ENCODE results near the gene KRT82. TPM values are rescaled to one million over a fixed set of nuclear protein-coding genes. Genes with fewer than 3 reads are reported as not detected.

KRT82 gene
- total RNA-seq, 1 donor from 2014 or later = not detected

- intact Hi-C loops (cut with micrococcal nuclease) = no loop called here
Measured at GRCh38 chr12:52387859-52388258, 18.3 kb downstream of the KRT82 start.

- intact Hi-C loops (cut with micrococcal nuclease) = no loop called here
Measured at GRCh38 chr12:52385226-52385702, 20.9 kb downstream of the KRT82 start, which contains the start of gene KRT84. KRT84 (minus strand) TSS chr12:52385652; CDS start chr12:52385585, 67 bp downstream.

DNA sequence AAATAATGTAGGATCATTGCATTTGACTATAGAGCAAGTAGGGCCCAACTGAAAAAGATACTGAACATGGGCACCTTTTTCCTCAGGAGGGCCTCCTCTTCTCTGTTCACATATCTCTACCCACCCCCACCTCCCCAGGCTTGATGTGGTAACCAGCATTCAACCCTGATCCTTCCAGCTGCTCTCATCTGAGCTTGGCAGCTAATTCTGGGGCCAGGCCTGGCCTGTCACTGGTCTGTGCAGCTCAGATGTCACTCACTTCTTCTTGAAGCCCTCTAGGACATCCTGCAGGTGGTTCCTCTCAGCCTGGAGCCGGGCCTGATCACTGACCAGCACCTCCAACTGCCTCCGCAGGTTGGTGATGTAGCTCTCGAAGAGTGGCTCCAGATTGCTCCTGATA, 22.8 kb downstream of the KRT82 start:
- intact Hi-C loops (cut with micrococcal nuclease) = no loop called here

- intact Hi-C loops (cut with micrococcal nuclease) = no loop called here
Measured at GRCh38 chr12:52382854-52383253, 23.3 kb downstream of the KRT82 start.

DNA sequence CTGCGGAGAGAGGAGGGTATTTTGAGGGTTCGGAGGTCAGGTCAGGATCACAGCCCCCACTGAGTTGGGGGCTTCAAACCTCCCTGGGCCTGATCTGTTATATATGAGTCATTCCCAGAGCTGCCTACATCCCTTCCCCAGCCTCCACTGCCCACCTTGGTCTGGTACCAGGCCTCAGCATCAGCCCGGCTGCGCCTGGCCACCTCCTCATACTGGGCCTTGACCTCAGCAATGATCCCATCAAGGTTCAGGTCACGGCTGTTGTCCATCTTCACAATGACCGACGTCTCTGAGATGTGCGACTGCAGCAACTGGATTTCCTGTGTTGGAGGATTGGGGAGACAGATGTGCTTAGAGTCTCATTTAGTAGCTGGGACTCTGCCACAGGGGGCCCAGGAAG, 24.9 kb downstream of the KRT82 start:
- intact Hi-C loops (cut with micrococcal nuclease) = no loop called here

- intact Hi-C loops (cut with micrococcal nuclease) = no loop called here
Measured at GRCh38 chr12:52380271-52380694, 25.9 kb downstream of the KRT82 start.

GRCh38 chr12:52379536-52379935, 26.6 kb downstream of the KRT82 start:
- intact Hi-C loops (cut with micrococcal nuclease) = no loop called here

DNA sequence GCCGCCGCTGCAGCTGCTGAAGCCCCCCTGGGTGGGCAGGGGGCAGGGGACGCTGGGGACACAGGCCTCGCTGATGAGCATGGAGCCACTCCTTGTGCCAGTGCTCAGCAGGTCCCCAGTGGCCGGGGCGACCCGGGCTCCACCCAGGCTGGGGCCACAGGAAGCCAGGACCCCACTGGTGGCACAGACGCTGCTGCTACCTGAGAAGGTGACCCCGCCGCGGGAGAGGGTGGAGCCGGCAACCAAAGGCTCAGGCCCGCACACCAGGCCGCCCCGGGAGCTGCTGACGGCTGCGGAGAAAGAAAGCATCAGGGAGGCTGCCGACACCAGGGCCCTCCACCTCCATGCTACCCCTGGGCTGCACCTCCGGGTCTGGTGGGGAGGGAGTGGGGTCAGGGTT, 28.0 kb downstream of the KRT82 start:
- intact Hi-C loops (cut with micrococcal nuclease) = no loop called here

- intact Hi-C loops (cut with micrococcal nuclease) = no loop called here
Measured at GRCh38 chr12:52377266-52377665, 28.9 kb downstream of the KRT82 start.

GRCh38 chr12:52372216-52373154, 33.6 kb downstream of the KRT82 start:
- intact Hi-C loops (cut with micrococcal nuclease) = loop anchor here (1.0 to 2.0 kb wide), 6 partner anchors 135 to 609 kb away; no protein-coding TSS in a partner anchor

- intact Hi-C loops (cut with micrococcal nuclease) = loop anchor here (1.0 to 2.0 kb wide), 6 partner anchors 136 to 610 kb away; no protein-coding TSS in a partner anchor
Measured at GRCh38 chr12:52371716-52372115, 34.4 kb downstream of the KRT82 start.

DNA sequence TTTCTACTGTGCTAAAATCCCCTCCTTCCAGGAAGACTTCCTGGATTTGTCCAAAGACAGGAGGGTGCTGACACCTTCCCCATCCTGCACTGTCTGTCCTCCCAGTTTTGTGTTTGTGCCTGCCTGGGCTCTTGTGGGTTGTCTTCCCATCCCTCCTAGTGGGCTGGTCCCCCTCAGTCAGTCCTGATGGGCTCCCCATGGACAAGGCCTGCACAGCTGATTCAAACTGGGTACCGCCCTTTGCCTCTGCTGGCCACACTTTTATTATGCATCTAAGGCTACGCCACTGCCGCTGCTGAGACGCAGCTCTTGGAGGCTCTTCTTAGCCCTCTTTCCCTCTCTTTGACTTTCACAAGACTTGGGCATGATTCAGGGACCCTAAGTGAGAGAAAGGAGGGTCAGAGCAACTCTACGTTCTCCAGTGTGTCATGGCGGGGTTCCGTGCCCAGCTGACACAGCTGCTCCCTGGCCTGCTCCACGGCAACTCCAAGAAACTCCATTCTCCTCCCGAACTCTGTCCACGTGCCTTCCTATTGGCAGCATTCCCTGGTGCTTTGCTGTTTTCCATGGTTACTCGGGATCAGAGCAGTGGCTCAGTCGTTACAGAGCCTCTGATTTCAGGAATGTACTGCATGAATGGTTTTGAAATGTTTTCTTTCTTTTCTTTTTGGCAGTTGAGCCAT, 35.1 kb downstream of the KRT82 start:
- intact Hi-C loops (cut with micrococcal nuclease) = no loop called here

GRCh38 chr12:52369809-52370208, 36.3 kb downstream of the KRT82 start:
- intact Hi-C loops (cut with micrococcal nuclease) = no loop called here

- intact Hi-C loops (cut with micrococcal nuclease) = no loop called here
Measured at GRCh38 chr12:52369211-52369610, 36.9 kb downstream of the KRT82 start.

- intact Hi-C loops (cut with micrococcal nuclease) = no loop called here
Measured at GRCh38 chr12:52368508-52368907, 37.6 kb downstream of the KRT82 start.

GRCh38 chr12:52367876-52368275, 38.3 kb downstream of the KRT82 start:
- intact Hi-C loops (cut with micrococcal nuclease) = no loop called here

GRCh38 chr12:52366738-52367485, 39.2 kb downstream of the KRT82 start, which contains the start of gene KRT85:
KRT85 (minus strand) TSS chr12:52367481; CDS start chr12:52367405, 76 bp downstream.
- intact Hi-C loops (cut with micrococcal nuclease) = no loop called here

DNA sequence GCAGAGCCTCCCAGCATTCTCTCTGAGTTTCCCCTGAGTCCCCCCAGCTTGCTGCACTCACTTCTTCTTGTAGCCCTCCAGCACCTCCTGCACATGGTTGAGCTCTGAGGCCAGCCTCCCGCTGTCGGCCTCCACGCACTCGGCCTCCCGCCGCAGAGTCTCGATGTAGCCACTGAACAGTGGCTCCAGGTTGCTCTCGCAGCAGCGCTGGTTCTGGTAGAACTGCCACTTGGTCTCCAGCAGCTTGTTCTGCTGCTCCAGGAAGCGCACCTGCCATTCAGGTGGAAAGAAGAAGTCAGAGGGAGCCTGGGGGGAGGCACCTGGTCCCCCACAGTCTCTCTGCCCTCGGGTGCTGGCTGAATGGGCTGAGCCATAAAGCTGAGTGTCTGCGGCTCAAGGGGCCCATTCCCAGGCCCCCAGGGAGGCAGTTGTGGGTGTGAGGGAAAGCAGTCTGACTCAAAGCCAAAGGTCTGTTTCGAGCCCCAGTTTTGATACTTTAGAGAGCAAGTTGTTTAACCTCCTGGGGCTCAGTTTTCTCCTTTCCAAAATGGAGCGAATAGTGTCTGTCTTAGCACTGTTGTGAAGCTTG, 41.1 kb downstream of the KRT82 start:
- intact Hi-C loops (cut with micrococcal nuclease) = no loop called here

- intact Hi-C loops (cut with micrococcal nuclease) = no loop called here
Measured at GRCh38 chr12:52364061-52364460, 42.1 kb downstream of the KRT82 start.

- intact Hi-C loops (cut with micrococcal nuclease) = no loop called here
Measured at GRCh38 chr12:52363111-52363679, 42.9 kb downstream of the KRT82 start.

All from T-helper 1 cell treated with Interleukin-12 subunit alpha and Interleukin-12 subunit beta and Interleukin-4 antibody, amounts not matched to agents 30 ng/mL and 1 ng/mL, for 36 hours (primary cell).